Activated CD4-positive, alpha-beta T cell treated with anti-CD3 and anti-CD28 coated beads for 24 hours (primary cell): ENCODE data around the gene SLC35B3.
A peak's percentile ranks its signal among the peaks of the same experiment; 100 is the strongest.
"Not testable (repeated sequence)": the region's sequence is repeated elsewhere in the genome, so short reads cannot be mapped to it uniquely, and the experiment has no call there.

Experiments used
- DNase-seq, 2 donors: peaks; one replicate each; pipeline ENCODE4 v3.0.0-alpha.2; 2020; ENCODE audit warnings: low read depth in 2 of 2

Gene SLC35B3

GRCh38 chr6:8435093-8435844 is at the start of gene SLC35B3:
SLC35B3 (minus strand) TSS chr6:8435545.
- DNase-seq: peak; percentile 96 to 99

GRCh38 chr6:8483650-8484049 is 48.3 kb upstream of the SLC35B3 start:
- no peak for DNase-seq

- no peak for DNase-seq
These were observed 46.4 kb upstream of the SLC35B3 start for GRCh38 chr6:8481727-8482126.

DNA sequence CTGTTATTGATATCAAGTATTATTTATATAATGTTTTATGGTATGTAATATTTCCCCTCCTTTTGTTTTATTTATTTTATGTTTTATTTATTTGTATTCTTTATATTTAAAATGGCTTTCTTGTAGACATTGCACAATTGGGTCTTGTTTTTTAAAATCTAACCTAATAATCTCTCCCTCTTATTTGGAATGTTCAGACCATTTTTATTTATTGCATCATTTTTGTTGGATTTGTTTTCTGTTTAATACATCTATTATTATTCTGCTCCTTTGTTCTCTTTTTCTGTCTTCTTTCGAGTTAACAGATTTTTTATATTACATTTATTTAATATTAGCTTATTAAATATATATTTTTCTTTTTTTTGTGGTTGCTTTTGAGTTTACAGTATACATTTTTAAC is 43.1 kb upstream of the SLC35B3 start:
- no peak for DNase-seq

- no peak for DNase-seq
These were observed 41.3 kb upstream of the SLC35B3 start for GRCh38 chr6:8476656-8477055.

GRCh38 chr6:8468552-8469356 is 33.4 kb upstream of the SLC35B3 start:
- DNase-seq: no peak

GRCh38 chr6:8462694-8463093 is 27.3 kb upstream of the SLC35B3 start:
- DNase-seq: no peak

DNA sequence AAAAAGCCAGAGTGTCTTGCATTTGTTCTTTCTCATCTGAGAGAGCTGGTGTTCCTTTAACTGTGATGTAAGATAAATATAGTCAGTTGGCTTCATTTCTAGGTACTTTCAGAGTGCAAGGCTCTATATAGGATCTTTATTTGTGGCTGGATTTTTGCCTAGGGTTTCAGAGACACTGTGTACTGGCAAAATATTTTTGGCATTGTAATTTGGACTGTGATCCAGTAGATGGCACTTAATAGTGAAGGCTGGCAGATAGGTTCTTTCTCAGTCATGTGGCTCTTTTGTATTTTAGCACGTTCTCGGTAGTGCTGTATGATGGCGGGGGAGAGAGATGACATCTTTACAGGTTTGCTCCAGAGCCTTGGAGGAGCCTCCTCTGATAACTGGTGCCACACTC is 26.8 kb upstream of the SLC35B3 start:
- no peak for DNase-seq

DNA sequence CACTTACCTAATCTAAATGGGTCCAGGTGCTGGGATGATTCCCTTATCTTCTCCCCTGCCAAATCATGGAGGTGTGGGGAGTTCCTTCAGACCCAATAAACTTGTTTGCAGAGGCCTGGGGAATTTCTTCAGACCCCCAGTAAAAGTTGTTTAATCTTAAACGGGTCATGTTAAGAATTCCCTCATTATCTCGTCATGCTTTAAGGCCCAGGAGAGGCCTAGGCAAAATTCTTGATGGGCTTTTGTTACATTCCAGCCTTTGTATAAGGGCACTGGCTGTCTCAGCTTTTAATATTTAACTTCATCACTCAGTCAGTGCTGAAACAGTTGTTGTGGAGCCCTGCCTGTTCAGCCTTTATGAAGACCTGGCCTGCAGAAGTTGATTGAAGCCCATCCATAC is 11.0 kb upstream of the SLC35B3 start:
- DNase-seq: no peak

DNA sequence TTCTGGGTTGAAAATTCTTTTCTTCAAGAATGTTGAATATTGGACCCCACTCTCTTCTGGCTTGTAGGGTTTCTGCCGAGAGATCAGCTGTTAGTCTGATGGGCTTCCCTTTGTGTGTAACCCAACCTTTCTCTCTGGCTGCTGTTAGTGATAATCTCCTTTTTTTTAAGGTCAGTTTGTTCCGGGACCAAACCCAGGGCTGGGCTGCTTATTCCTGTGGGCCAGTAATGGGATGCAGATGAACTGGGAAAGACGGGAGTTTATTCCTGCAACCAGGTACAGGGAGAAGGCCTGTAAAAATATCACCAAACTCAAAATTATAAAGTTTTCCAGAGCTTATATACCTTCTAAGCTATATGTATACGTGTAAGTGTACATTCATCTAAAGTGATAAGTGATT is 10.6 kb upstream of the SLC35B3 start:
- not testable (repeated sequence) for DNase-seq

- no peak for DNase-seq
These were observed 6.8 kb upstream of the SLC35B3 start for GRCh38 chr6:8442150-8442549.

- DNase-seq: no peak
These were observed 6.1 kb upstream of the SLC35B3 start for GRCh38 chr6:8441452-8441851.

DNA sequence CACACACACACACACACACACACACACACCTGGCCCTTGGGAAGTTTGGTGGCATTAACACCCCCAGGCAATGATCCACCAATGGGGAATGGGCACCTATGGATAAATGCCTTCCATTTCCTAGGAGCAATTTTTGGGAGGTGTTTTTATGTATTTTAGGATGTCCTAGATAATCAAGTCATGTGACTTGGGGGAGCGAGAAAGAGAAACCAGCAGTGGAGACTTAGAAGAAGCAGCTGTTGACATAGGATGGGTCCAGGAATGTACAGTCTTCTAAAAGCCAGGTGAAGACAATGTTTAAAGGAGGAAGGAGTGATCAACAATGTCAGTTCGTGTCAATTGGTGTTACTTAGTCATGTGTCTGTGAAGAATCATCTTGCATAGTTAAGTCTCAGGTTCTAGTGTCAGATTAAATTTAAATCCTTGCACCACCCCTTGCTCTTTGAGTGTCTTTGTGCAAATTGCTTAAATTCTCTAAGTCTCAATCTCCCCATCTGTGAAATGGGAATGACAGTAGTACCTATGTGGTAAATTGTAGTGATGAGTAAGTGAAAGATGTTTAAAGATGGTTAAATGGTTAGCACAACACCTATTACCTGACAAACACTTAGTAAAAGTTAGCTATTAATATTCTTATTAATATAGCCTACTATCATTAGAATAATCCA is 4.4 kb upstream of the SLC35B3 start:
- DNase-seq: no peak

- no peak for DNase-seq
These were observed 2.5 kb upstream of the SLC35B3 start for GRCh38 chr6:8437813-8438212.

- no peak for DNase-seq
These were observed 1.6 kb upstream of the SLC35B3 start for GRCh38 chr6:8436966-8437365.

DNA sequence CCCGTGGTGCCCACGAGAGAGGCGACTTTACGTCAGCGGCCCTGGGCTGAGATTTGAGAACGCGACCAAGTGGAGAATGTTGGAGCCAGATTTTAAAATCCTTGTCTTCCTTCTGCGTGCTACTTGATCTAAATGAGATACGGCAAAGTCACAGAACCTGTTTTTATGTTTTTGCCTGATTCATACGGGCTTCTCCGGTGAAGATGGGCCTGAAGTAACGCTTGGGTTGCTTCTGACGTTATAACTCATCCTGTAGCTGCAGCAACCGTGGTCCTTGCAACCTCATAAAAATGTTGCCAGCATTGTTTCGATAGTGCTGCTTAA is 462 bp upstream of the SLC35B3 start:
- DNase-seq: no peak

- DNase-seq: no peak
These were observed 635 bp downstream of the SLC35B3 start for GRCh38 chr6:8434727-8435092.

- DNase-seq: no peak
These were observed 2.7 kb downstream of the SLC35B3 start for GRCh38 chr6:8432614-8433013.

- no peak for DNase-seq
These were observed 5.5 kb downstream of the SLC35B3 start for GRCh38 chr6:8429821-8430220.

GRCh38 chr6:8426544-8426943 is 8.8 kb downstream of the SLC35B3 start:
- DNase-seq: not testable (repeated sequence)

DNA sequence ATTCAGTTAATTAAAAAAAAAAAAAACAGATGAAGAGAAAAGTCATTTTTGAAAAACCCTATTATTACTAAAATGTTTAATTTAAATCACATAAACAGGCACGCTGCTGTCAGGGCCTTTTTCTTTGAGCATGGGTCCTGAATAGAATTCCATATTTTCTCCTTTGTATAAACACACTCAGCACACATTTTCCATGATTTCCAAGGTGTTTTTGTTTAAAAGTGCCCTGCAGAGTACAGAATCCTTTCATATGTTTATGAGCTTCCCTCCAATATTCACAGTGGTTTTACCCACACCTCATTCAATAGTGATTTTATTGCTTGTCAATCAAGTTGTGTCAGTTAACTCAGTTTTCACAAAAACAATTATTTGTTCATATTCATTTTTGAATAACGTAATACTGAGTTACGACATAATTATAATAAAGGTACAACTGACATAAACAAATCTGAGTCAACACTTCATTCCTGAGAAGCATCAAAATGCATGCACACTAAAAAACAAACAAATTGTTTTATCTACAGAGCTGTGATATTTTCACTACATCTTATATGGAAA is 15.2 kb downstream of the SLC35B3 start:
- DNase-seq: no peak

DNA sequence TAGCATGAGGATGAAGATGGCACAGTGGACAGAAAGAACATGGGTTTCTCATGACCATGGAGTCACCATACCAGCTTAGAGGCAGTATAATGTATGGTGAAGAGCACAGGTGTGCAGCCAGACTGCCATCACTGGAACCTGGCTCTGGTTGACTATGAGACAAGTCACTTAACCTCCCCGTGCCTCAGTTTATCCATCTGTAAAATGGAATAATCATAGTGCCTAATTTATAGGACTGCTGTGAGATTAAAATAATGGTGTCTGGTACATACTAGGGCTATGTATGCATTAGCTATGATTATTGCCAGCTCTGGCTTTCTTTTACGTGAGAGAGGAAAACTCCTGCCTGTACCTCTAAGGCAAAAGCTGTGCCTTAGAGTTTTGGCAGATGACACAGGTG is 19.4 kb downstream of the SLC35B3 start:
- DNase-seq: no peak

- no peak for DNase-seq
These were observed 20.1 kb downstream of the SLC35B3 start for GRCh38 chr6:8415280-8415679.
